ENCODE data around the gene KNTC1.
A peak's percentile ranks its signal among the peaks of the same experiment; 100 is the strongest.
"Not testable (repeated sequence)": the region's sequence is repeated elsewhere in the genome, so short reads cannot be mapped to it uniquely, and the experiment has no call there.

The KNTC1 gene

GRCh38 chr12:122513028-122513427 is 14.0 kb upstream of the KNTC1 start:
- not testable (repeated sequence) for DNase-seq

- no peak for DNase-seq
These were observed 13.4 kb upstream of the KNTC1 start for GRCh38 chr12:122513660-122514059.

- no peak for DNase-seq
These were observed 11.8 kb upstream of the KNTC1 start for GRCh38 chr12:122515275-122515674.

DNA sequence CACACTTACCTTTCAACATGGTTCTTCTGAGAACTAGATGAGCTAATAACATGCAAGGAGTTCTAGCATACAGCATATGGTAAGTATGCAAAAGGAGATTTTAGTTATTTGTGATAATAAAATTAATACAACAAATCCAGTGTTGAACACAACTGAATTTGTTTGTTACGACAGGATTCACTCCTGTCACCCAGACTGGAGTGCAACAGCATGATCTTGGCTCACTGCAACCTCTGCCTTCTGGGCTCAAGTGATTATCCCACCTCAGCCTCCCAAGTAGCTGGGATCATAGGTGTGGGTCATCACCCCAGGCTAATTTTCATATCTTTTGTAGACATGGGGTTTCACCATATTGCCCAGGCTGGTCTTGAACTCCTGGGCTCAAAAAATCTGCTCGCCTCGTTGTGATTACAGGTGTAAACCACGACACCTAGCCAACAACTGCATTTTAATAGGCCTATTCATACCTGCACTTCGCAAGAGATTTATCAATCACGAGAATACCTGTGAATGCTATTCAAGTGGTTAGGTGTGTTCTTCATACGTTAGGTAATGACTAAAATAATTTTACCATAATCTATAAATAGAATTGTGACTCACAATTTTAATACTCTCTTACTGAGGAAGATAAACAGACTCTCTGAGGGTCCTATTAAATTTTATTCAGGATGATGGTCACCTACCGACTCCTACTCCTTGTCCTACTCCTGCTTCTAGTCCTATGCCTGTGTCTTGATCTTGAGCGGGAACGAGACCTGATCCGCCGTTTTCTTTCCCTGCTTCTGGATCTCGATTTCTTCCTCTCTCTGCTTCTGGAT is 10.3 kb upstream of the KNTC1 start:
- no peak for DNase-seq

DNA sequence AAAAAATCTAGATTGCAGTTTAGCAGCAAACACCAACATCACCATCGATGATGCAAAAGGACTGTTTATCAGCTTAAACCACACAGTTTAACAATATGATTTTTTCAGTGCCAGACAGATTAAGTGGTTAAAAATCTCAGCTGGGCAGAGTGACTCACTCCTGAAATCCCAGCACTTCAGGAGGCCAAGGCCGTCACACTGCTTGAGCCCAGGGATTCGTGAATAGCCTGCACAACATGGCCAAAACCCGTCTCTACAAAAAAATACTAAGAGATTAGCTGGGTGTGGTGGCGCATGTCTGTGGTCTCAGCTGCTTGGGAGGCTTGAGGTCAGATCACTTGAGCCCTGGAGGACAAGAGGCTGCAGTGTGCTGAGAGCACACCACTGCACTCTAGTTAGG is 9.2 kb upstream of the KNTC1 start:
- no peak for DNase-seq

- DNase-seq = no peak
These were observed 8.1 kb upstream of the KNTC1 start for GRCh38 chr12:122518908-122519307.

GRCh38 chr12:122519418-122519817 is 7.6 kb upstream of the KNTC1 start:
- DNase-seq = no peak

GRCh38 chr12:122520676-122521075 is 6.4 kb upstream of the KNTC1 start:
- DNase-seq = no peak

DNA sequence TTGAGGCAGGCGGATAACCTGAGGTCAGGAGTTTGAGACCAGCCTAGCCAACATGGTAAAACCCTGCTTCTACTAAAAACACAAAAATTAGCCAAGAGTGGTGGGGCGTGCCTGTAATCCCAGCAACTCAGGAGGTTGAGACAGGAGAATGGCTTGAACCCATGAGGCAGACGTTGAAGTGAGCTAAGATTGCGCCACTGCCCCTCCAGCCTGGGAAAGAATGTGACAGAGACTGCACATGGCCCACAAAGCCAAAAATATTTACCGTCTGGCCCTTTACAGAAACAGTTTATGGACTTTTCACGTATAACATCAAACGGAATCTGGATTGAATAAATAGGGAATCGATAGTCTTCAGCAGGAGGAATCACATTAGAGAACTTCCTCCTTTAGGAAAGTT is 3.8 kb upstream of the KNTC1 start:
- DNase-seq = no peak

GRCh38 chr12:122523846-122524718 is 3.0 kb upstream of the KNTC1 start:
- no peak for DNase-seq

DNA sequence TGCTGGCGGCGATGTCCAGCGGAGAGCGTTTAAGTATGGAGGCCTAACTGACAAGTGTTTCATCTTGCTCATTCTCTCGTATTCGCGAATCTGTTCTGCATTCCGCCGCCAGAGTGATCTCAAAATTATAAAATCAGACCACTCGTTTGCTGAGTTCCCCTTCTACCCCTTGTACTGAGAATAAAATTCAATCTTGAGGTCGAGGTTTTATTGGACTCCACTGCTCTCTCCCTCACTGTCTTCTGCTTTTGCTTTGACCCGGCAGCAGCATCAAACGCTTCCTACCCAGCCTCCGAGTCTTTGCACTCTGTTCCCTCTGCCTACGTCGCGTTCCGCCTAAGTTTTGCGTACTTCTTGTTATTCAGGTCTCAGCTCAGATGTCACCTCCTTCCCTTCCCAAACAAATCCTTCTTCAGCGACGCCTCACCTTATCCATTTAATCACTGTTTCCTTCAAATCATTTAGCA is 462 bp downstream of the KNTC1 start:
- DNase-seq = peak in 1 of 2 experiments; percentile 5

GRCh38 chr12:122528582-122528981 is 1.5 kb downstream of the KNTC1 start:
- DNase-seq = no peak

GRCh38 chr12:122528992-122529391 is 1.9 kb downstream of the KNTC1 start:
- no peak for DNase-seq

- DNase-seq = no peak
These were observed 6.8 kb downstream of the KNTC1 start for GRCh38 chr12:122533856-122534255.

DNA sequence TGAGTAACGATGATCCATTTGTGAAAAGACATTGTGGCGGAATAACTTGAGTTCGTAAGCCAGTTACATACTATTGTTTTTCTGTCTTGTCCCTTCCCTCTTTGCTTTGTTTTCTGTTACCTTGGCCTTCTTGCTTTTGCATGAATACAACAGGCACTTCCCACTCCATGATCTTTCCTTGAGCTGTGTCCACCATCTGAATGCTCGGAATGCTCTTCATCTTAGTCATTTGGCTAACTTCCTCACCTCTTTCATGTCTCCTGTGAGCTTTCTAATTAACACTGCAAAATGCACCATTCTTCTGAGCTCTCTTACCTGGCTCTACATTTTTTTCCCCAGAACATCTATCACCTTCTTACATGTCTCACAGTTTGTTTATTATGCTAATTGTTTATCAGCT is 10.0 kb downstream of the KNTC1 start:
- DNase-seq = no peak

- no peak for DNase-seq
These were observed 11.4 kb downstream of the KNTC1 start for GRCh38 chr12:122538496-122538895.

DNA sequence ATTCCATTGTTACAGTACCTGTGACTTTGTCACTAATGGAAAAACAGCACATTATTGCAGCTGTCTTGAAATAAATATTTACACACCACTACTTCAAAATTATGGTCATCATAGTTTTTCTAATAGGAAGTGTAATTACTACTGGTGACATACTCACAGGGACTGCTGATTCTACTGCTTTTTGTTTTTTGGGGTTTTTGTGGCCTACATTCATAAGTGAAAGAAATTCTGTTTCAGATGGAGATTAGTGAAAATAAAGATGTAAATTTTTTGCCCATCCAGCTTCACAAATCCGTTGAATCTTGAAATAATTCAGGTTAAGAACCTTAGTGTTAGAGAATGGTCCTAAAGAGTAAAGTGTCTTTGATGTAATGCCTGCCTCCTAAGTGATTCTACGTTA is 17.5 kb downstream of the KNTC1 start:
- DNase-seq = no peak

DNA sequence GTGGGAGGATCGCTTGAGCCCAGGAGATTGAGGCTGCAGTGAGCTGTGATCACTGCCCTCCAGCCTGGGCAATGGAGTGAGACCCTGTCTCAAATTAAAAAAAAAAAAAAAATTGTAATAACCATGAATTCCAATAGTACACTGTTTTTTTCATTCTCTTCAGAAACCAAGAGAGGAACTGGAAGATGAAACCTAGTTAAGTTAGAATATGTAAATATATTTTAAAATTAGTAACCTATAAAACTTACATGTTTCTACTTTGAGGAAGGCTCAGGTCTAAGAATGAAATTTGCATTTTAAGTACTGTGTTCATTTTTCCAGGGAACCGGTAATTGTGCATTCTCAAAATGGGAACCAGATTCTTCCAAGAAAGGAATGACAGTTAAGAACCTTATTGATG is 18.8 kb downstream of the KNTC1 start:
- no peak for DNase-seq

DNA sequence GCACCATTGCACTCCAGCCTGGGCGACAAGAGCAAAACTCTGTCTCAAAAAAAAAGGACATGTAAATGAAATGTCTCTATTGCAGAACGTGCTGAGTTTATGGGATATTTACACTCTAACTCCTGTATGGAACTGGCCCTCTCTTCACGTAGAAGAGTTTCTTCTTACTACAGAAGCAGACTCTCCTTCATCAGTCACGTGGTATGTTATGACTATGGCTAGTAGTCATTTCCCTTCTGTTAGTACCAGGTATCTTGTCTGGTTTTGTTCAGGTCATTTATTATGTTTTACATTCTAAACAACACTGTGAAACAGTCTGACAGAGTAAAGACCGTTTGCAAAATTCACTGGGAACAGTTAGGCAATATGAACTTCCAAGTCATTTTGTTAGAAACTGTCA is 20.3 kb downstream of the KNTC1 start:
- no peak for DNase-seq

GRCh38 chr12:122558745-122559641 is 31.9 kb downstream of the KNTC1 start:
- no peak for DNase-seq

DNA sequence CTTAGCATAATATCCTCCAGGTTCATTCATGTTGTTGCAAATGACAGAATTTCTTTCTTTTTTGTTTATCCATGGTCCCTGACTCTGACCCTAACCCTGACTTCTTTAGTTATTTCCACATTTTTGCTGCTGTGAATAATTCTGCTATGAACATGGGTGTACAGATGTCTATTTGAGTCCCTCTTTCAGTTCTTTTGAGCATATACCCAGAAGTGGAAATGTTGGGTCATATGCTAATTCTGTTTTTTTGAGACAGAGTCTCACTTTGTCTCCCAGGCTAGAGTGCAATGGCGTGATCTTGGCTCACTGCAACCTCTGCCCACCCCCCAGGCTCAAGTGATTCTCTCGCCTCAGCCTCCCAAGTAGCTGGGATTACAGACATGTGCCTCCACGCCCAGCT is 33.1 kb downstream of the KNTC1 start:
- no peak for DNase-seq

- DNase-seq = no peak
These were observed 36.3 kb downstream of the KNTC1 start for GRCh38 chr12:122563361-122563760.

GRCh38 chr12:122566816-122567215 is 39.8 kb downstream of the KNTC1 start:
- DNase-seq = not testable (repeated sequence)

Data from NCI-H446 (cell line).